ENCODE results near the gene VDAC1. TPM values are rescaled to one million over a fixed set of nuclear protein-coding genes. Genes with fewer than 3 reads are reported as not detected.

The VDAC1 gene
- total RNA-seq, 3 donors from 2014 or later, result 153 to 283 (median 246) TPM

DNA sequence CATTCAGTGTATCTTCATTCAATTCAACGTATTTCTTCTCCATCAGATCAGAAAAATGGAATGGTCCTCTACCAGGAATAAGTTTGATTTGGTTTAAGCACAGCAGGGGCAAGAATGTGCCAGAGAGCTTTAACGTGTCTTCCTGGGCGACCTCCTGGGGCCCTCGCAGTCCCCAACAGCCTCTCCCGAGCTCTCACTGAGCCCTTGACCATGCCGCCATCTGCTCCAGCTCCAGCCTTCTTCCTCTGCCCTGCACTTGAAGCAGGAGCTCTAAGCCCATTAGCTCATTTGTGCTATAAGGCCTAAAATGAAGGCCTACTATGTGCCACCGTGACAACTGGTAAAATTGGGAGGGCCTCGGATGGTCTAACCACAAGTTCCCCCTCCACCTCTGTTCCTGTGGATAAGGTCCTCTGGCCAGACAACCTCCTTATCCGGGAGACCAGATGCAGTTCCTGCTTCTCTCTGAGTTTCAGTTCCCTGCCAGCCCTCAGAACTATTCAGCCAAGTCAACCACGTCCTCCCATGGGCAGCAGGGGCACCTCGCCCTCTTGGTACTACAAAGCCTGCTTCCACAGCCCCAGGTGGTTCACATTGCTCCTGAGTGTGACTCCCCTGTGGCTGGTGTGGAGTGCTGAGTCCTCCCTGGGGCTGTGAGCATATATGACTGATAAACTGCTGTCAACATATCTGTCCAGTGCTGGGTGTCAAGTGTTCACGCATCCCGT lies 72.2 kb downstream of the VDAC1 start:
- no peaks in the 10 kb centered on the region for H3K4me1 ChIP-seq (ENCODE audit: low read depth)
- no peaks in the 10 kb centered on the region for H3K9me3 ChIP-seq
- TF ChIP-seq, protein P1, sequence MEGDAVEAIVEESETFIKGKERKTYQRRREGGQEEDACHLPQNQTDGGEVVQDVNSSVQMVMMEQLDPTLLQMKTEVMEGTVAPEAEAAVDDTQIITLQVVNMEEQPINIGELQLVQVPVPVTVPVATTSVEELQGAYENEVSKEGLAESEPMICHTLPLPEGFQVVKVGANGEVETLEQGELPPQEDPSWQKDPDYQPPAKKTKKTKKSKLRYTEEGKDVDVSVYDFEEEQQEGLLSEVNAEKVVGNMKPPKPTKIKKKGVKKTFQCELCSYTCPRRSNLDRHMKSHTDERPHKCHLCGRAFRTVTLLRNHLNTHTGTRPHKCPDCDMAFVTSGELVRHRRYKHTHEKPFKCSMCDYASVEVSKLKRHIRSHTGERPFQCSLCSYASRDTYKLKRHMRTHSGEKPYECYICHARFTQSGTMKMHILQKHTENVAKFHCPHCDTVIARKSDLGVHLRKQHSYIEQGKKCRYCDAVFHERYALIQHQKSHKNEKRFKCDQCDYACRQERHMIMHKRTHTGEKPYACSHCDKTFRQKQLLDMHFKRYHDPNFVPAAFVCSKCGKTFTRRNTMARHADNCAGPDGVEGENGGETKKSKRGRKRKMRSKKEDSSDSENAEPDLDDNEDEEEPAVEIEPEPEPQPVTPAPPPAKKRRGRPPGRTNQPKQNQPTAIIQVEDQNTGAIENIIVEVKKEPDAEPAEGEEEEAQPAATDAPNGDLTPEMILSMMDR (IDR thresholded peaks at IDR 0.05), result no peak
- peak; percentile 58 for ATAC-seq
- intact Hi-C loops (cut with DNase I, micrococcal nuclease), result no loop called here
- H3K4me3 ChIP-seq, result no peak overlapping the region
- peak in 1 of 3 donors; percentile 9 for DNase-seq
- H3K36me3 ChIP-seq (ENCODE audit: low read depth), result no peaks in the 10 kb centered on the region

DNA sequence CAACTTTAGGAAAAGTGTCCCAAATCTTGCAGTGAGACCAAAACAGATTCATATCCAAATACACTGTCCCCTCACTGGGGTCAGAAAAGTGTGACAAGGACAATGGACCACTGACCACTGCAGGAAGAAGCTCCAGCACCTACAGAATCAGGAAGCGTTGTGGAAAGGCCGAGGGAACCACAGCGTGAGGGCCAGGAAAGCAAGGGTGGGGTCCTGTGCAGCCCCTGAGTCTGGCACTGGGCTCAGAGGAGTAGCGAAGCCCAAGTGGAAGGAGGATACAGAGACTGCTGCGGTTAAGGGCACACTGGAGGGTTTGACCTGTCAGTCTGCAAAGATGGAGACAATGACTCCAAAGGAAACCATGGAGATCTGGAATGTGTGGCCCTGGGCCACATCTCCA lies 73.2 kb downstream of the VDAC1 start:
- Histone ChIP-seq H3K4me1 (ENCODE audit: low read depth) (no peaks in the 10 kb centered on the region), H3K36me3 (ENCODE audit: low read depth) (no peaks in the 10 kb centered on the region), H3K4me3 (no peak overlapping the region), H3K9me3 (no peaks in the 10 kb centered on the region)
- intact Hi-C loops (cut with DNase I, micrococcal nuclease), result no loop called here
- TF ChIP-seq, protein P1 (IDR thresholded peaks at IDR 0.05), result no peak
- ATAC-seq (no peak), DNase-seq (no peak)

DNA sequence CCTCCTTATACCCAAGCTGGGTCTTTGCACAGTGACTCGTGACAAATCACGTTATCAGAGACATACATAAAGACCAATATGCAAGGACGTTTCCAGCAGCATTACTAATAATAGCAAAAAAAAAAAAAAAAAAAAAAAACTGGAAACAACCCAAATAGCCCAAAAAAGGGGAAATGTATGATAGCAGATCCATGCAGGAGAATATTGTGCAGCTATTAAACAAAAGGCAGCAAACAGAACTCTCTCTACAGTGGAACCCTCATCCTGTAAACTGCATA lies 74.0 kb downstream of the VDAC1 start:
- Histone ChIP-seq H3K4me1 (ENCODE audit: low read depth) (no peaks in the 10 kb centered on the region), H3K36me3 (ENCODE audit: low read depth) (no peaks in the 10 kb centered on the region), H3K4me3 (no peak overlapping the region), H3K9me3 (no peaks in the 10 kb centered on the region)
- intact Hi-C loops (cut with DNase I, micrococcal nuclease), result no loop called here
- no peak for ATAC-seq
- no peak for DNase-seq
- TF ChIP-seq, protein P1 (IDR thresholded peaks at IDR 0.05), result no peak

DNA sequence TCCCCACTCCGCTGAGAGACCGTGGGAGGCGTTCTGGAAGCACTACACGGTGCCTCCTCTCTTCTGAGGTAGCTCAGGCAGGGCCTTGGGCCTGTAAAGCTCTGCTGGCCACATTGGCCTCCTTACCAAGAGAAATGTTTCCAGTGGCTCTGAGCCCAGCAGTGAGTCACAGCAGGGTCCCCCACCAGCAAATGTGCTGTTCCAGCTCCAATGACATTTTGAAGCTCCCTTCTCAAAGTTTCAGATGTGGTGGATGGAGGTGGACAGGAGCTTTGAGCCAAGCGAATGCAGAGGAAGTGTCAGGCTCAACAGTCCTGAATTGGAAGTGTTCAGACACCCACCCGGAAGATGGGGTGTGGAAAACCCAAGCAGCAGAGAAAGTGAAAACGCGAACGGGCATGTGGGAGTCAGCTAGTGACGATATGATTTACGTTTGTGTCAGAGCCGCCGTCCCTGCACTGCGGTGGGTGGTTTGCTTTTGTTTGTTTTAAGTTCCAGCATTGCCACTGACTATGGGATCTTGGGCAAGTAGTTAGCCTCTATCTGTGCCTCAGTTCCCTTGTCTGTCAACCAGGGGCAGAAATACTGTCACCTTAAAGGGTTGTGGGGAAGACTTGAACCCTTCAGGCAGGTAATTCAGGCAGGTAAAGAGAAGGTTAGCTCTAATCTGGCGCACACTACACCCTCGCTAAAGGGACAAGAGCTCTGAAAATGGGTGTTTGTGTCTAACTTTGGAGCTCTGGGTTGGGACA lies 74.5 kb downstream of the VDAC1 start:
- intact Hi-C loops (cut with DNase I, micrococcal nuclease), result no loop called here
- ATAC-seq, result peak; percentile 28
- DNase-seq, result peak in 1 of 3 donors; percentile 29
- H3K4me3 ChIP-seq, result no peak overlapping the region
- H3K36me3 ChIP-seq (ENCODE audit: low read depth), result no peaks in the 10 kb centered on the region
- no peaks in the 10 kb centered on the region for H3K4me1 ChIP-seq (ENCODE audit: low read depth)
- TF ChIP-seq, protein P1 (IDR thresholded peaks at IDR 0.05), result no peak
- H3K9me3 ChIP-seq, result no peaks in the 10 kb centered on the region

DNA sequence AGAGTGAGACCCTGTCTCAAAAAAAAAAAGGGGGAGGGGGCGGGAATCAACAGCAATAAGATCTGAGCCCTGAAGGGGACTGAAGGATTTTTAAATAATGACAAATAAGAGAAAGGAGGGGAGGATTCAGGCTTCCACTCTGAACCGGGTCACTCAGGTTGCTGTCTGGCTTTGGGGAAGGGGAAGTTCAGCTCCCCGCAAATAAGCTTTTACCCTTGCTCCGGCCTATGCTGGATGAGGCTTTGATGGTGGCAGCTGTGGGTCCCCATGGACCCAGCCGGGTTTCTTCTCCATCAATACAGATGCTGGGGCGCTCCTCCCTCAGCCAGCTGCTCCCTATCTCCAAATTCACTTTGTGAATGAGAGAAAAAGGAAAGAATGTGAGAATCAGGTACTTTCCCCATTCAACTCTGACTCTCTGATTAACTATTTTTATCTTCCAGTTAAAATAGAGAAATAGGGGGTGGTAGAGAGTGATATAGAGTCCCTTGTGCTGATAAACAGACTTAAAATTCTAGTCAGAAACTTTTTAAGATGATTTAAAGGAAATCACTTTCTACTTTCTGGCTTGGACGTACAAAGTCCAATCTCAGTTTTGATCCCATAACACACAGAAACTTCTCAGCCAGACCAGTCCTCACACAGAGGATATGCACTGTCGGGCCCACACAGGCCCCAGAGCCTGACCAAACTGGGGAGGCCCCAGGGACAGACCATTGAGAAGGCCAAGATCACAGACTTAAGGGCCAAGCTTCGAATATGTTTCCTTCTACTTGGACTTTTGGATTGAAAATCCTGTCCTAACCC lies 76.0 kb downstream of the VDAC1 start:
- no peaks in the 10 kb centered on the region for H3K36me3 ChIP-seq (ENCODE audit: low read depth)
- no peaks in the 10 kb centered on the region for H3K9me3 ChIP-seq
- H3K4me1 ChIP-seq (ENCODE audit: low read depth), result no peaks in the 10 kb centered on the region
- TF ChIP-seq, protein P1 (IDR thresholded peaks at IDR 0.05), result no peak
- ATAC-seq (no peak), DNase-seq (no peak)
- H3K4me3 ChIP-seq, result no peak overlapping the region
- intact Hi-C loops (cut with DNase I, micrococcal nuclease), result no loop called here
